ENCODE data around the gene CYB561A3.

The CYB561A3 gene

DNA sequence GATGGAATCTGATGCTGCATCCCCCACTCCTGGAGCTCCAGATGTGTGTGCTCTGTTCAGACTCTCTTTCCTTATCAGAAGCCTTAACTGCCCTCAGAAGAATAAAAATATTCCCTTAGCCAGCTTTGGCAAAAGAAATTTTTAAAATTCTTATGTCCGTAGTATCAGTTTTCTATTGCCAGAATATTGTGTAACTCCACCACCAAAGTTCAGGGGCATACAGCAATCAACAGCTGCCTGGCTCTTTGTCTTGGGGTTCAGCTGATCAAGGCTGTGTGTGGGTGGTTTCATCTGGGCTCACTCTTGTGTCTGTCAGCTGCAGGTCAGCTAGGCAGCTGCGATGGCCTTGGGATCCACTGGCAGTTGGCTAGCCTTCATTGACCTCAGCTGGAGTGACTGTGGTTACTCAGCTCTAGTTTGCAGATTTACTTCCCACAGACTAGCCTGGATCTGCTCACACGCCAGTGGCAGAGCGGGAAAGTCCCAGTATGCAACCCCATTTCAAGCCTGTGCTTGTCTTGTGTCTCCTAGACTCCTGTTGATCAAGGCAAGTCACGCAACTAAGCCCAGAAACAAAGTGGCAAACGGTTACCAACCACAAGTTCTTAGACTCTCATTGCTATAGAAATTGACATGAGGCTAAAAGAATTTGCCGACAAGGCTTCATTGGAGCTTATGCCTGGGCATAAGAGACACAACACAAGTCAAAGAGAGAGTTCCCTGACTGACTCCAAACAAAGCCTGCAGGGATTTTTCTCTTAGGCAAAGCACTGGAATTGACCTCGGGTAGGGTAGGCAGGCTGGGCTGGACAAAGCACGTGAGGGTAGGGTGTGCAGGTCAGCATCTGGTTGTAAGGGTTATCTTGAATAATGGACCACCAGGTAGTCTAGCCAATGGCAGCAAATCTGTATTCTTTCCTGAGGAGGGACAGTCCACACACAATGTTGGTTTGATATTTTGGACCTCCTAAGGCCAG is 8.0 kb upstream of the CYB561A3 start:
- DNase-seq (ENCODE audit: insufficient read length, low spot score) (no peak), FAIRE-seq (no peak)

DNA sequence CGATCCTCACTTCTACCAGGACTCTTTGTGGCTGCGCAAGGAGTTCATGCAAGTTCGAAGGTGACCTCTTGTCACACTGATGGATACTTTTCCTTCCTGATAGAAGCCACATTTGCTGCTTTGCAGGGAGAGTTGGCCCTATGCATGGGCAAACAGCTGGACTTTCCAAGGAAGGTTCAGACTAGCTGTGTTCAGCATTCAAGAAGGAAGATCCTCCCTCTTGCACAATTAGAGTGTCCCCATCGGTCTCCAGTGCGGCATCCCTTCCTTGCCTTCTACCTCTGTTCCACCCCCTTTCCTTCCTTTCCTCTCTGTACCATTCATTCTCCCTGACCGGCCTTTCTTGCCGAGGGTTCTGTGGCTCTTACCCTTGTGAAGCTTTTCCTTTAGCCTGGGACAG is 7.0 kb upstream of the CYB561A3 start:
- FAIRE-seq (no peak), DNase-seq (ENCODE audit: insufficient read length, low spot score) (no peak)

DNA sequence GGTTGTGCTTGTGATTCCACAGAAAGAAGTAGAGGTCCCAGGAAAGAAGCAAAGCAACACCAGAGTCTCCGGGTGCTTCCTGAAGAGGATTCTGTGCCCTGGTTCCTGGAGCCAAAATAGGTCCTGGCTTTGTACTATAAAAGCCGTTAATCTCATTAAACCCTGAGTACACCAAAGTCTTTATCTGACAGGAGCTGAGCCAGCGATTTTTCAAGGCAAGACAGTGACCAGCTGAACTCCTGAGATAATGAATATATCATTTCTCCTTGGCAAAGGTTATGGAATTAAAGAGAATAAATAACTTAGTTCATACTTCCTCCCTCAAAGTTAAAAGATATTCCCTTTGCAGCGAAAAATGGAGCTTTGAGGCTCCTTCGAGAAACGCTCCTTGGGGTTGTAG is 5.7 kb upstream of the CYB561A3 start:
- FAIRE-seq (no peak), DNase-seq (ENCODE audit: insufficient read length, low spot score) (no peak)

DNA sequence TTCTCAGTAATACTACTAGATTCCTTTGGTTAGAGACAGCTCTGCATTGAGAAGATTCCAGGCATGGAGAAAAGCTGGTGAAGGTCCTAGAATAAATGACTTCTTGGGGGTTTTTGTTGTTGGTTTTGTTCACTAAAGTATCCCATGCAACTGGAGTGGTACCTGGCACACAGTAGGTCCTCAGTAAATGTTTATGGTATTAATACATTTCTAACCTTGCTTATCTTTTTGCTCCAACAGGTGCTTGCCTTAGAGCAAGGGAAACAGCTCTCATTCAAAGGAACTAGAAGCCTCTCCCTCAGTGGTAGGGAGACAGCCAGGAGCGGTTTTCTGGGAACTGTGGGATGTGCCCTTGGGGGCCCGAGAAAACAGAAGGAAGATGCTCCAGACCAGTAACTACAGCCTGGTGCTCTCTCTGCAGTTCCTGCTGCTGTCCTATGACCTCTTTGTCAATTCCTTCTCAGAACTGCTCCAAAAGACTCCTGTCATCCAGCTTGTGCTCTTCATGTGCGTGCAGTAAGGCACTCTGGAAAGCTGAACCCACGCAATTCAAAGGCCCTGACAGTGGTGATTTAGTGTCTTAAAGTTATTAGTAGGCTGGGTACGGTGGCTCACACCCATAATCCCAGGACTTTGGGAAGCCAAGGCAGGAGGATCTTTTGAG is 2.5 kb upstream of the CYB561A3 start:
- FAIRE-seq (no peak), DNase-seq (ENCODE audit: insufficient read length, low spot score) (no peak)

DNA sequence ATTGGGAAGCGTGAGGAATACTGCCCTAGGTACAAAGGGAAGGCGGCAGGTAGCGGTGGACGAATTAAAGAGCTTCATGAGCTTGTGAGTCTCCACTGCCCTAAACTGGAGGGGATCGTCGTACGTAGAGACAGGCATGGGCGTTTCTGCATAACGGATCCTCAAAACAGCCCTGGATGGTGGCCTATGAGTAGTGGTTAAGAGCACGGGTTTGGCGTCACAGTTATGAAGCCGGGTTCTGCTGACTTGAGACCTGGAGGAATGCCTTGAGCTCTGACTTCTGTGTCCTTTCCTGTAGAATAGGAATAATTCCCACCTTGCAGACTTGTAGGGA is 827 bp upstream of the CYB561A3 start:
- no peak for FAIRE-seq
- DNase-seq (ENCODE audit: insufficient read length, low spot score) = no peak

DNA sequence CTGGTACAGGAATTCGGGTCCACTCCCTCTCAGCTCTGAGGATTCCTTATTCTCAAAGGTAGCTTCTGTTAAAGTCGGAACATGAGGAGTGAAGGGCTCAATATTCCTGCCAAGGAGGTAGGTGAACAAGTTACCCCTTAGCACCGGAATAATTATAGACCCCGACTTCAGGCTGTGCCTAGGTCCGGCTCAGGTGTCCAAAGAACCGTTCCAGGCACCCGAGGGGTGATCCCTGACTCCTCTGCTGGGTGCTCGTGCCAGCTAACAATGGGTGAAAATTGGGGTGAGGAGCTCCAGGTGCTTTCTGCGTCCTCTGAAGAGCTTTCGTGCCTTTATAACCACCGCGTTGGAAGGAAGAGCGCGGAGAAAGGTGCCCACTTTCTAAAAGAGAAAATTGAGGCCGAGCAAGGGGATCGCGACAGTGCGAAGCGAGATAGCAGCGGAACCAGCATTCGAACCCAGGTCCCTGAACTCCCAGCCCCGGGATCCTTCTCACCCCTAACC is 393 bp downstream of the CYB561A3 start:
- FAIRE-seq (no peak), DNase-seq (ENCODE audit: insufficient read length, low spot score) (no peak)

DNA sequence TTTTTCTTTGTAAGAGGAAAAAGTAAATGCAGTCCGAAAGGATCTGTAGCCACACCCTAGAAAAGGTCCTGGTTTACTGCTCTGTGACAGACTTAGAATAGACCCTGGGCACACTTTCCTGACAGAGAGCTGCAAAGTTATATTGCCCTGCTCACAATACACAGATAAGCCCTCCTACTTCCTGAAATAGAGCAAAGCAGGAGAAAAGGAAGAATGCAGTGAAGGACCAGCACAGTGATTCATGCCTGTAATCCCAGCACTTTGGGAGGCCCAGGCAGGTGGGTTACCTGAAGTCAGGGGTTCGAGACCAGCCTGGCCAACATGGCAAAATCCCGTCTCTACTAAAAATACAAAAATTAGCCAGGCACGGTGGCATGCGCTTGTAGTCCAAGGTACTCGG is 2.2 kb downstream of the CYB561A3 start:
- no peak for DNase-seq (ENCODE audit: insufficient read length, low spot score)
- no peak for FAIRE-seq

DNA sequence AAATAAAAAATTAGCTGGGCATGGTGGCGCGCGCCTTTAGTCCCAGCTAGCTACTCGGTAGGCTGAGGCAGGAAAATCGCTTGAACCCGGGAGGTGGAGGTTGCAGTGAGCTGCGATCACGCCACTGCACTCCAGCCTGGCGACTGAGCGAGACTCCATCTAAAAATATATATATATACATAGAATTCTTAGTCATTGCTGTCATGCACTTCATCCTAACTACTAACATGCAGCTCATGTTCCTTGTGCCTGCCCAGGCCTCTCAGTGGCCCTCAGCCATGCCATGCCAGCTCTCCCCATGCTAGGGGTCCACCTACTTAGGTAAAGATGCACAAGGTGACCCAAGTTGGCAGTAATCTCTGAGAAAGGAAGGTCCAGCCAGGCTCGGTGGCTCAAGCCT is 3.1 kb downstream of the CYB561A3 start:
- FAIRE-seq (no peak), DNase-seq (ENCODE audit: insufficient read length, low spot score) (no peak)

DNA sequence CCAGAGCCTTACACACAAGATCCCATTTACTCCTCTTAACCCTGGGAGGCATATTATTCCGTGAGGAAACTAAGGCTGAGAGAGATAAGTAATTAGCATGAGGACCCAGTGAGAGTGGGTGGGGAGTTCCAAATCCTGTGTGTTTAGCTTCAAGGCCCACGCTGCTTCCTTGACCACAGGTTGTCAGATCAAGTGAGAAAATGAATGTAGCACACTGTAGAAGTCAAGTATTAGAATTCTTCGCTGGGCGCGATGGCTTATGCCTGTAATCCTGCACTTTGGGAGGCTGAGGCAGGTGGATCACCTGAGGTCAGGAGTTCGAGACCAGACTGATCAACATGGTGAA is 3.8 kb downstream of the CYB561A3 start:
- peak; percentile 55 for FAIRE-seq
- no peak for DNase-seq (ENCODE audit: insufficient read length, low spot score)

DNA sequence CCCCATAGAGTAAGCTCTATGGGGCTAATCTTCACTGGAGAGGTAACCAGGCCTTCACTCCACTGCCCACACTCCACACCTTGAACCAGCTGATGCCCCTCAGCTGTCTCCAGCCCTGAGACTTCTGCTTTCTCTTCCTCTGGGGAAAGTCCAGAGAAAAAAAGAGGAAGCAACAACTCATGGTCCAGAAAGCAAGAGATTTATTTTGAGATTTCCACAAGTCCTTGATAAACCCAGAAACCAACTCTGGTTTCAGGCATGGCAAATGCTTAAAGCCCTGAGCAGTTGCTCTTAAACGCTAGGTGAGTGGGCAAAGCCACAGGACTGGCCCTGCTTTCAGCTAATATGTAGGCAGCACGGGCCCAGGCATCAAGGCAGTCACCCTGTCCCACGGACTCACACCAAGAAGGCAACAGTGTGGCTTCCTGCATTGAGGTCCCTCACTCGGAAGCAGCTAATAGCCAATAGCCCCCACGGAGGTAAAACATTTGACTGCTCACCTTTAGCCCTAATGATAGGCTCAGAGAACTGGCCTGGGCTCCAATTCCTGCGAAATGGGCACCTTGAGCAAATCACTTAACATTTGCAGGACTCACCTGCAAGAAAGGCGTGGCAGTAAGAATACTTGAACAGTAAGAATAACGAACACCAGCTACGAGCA is 4.3 kb downstream of the CYB561A3 start:
- DNase-seq (ENCODE audit: insufficient read length, low spot score) = no peak
- FAIRE-seq = peak; percentile 84

DNA sequence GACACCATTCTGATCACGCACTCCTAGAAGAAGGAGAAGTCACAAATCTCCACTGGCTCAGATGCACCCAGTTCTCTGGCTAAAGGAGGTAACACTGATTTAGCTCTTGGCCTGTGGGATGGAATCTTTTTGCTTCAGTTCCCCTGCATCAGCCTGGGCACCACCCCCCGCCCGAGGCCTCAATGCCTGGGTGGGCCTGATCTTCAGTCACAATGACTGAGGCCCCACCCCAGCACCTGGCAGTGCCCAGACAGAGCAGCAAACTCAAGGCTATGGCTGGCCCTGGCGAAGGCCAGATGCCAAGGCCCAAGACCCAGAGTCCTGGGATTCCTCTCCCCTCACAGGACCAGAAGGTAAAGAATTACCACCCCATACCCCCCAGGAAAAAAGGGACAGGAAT is 5.0 kb downstream of the CYB561A3 start:
- FAIRE-seq (no peak), DNase-seq (ENCODE audit: insufficient read length, low spot score) (no peak)

DNA sequence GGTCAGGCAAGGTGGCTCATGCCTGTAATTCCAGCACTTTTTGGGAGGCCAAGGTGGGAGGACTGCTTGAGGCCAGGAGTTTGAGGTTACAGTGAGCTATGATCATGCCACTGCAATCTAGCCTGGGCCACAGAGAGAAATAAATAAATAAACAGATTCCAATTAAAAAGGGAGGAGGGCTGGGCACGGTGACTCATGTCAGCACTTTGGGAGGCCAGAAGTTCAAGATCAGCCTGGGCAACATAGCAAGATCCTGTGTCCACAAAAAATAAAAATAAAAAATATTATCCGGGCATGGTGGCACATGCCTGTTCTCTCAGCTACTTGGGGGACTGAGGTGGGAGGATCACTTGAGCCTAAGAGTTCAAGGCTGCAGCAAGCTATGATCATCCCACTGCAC is 7.5 kb downstream of the CYB561A3 start:
- DNase-seq (ENCODE audit: insufficient read length, low spot score) = no peak
- no peak for FAIRE-seq

DNA sequence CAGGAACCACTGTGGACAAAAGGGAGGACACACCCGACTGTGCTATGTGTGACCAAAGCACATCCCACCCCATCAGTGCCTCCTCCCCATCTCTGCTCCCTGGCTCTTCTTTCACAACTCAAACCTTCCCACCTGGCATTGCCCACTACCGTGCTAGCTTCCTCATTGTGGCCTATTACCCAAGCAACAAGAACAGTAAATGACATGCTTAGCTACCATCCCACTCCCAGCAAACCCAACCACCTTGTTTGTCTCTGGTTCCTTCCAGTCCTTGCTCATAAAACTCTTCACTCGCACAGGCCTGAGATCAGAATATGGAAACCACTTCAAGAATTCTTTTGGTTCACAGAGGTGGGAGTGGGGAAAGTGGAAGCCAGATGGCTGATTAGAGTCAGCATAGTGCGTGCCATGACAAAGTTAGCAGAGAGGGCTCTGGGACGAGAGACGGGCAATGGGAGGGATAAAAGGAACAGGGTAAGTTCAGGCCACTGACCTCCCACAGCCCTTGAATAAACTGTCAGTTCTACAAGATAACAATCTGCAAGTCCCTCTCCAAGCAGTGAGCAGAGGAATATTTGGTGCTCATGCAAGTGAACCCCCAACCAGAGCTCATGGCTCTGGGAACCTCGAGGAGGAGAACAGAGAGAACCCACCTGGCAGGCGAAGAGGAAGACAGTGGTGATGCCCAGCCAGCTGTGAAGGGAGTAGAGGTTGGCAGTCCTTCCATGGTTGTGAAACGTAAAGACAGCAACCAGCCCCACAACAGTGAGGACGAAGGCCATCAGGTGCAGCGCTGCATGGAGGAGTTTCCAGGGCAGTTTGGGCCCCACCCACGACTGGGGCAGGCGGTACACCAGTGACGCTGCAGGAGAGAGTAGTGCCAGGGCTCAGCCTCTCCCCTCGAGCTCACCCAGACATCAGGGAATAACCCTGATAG is 8.3 kb downstream of the CYB561A3 start:
- DNase-seq (ENCODE audit: insufficient read length, low spot score) (no peak), FAIRE-seq (peak; percentile 8)

DNA sequence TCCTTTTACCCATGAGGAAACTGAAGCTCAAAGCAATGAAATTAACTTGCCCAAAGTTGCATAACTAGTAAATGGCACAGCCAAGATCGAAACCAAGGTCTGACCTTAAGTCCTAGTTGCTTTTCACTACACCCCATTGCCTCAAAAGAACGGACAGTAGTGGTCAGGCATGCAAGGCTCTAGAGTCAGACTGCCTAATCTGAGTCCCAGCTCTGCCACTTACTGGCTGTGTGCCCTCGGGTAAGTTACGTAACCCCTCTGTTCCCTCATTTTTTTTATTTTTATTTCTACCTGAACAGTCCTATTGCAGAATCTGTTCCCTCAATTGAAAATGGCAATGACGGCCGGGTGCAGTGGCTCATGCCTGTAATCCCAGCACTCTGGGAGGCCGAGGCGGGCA is 9.6 kb downstream of the CYB561A3 start:
- FAIRE-seq = no peak

DNA sequence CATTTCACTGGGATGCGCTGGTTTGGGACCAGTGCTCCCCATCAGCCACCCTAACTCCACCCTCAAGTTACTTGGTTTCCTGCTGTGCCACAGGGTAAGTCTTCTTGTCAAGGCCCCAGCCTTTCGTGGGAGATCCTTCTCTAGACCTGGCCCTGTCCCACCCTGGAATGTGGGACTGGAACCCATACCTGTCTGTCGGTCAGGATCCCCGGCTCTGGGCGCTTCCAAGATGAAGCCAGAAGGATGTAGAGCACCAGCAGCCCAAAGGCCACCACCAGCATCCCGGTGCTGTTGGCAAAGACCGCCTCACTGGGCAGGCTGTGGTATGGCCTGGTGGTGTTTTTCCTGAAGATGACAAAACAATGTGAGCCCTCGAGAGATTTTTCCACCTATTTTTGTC is 10.9 kb downstream of the CYB561A3 start:
- FAIRE-seq (no peak), DNase-seq (ENCODE audit: insufficient read length, low spot score) (no peak)

More for the DNA sequence above, 9.6 kb downstream of the CYB561A3 start:
- DNase-seq (ENCODE audit: insufficient read length, low spot score) = no peak

DNA sequence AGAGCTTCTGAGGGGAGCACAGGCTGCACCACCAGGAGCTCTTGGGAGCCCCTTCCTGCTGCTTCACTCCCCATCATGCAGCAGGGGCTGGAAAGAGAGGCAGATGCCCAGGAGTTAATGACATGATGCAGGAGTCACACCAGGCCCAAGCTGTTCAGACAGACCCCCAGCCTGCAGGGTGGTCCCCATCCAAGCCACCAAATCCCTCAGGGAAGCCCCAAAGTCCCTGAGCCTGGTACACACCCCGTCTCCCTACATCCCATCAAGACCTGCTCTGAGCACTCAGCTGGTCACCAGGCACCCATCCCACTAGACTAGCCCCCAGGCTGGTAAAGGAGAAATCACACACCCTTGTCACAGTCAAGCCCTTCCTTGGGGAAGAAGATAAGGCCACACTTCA is 11.3 kb downstream of the CYB561A3 start:
- no peak for FAIRE-seq

DNA sequence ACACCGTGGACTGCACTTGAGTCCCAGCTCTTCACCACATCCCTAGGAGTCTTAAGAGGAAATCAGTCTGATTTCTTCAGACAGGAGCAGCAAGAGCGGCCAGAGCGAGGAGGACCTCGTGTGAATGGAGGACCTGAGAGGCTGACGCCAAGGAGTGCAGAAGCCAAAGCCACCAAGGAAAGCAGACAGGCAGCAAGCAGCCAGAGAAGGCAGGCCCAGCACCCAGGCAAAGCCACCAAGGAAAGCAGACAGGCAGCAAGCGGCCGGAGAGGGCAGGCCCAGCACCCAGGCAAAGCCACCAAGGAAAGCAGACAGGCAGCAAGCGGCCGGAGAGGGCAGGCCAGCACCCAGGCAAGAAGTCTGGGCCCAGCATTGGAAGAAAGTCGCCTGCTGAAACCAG is 11.8 kb downstream of the CYB561A3 start:
- DNase-seq (ENCODE audit: insufficient read length, low spot score) = no peak
- no peak for FAIRE-seq

More for the DNA sequence above, 11.3 kb downstream of the CYB561A3 start:
- DNase-seq (ENCODE audit: insufficient read length, low spot score) = no peak

DNA sequence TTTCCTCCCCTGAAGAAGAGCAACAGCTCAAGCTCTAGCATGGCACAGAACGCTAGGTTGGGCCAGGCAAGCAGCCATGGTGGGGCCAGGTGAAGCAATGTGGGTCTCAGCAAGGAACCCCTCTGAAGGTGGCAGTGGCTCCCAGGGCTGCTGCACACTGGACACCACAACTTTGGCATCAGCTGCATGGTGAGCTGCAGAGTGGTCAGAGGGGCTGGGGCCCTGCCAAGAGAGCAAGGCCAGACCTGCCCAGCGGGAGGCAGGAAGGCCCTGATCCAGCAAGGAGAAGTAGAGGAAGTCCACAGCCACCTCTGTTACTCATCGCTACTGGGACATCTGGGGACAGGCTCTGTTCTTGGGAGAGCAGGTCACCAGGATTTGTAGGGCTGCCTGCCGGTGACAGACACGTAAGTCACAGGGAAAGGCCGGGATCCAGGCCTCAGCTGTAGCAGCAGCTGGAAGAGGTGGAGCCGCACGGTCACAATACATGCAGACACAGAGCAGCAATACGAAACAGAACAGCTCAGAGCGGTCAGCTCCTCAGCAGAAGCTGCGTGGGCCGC is 12.4 kb downstream of the CYB561A3 start:
- no peak for FAIRE-seq
- DNase-seq (ENCODE audit: insufficient read length, low spot score) = no peak

DNA sequence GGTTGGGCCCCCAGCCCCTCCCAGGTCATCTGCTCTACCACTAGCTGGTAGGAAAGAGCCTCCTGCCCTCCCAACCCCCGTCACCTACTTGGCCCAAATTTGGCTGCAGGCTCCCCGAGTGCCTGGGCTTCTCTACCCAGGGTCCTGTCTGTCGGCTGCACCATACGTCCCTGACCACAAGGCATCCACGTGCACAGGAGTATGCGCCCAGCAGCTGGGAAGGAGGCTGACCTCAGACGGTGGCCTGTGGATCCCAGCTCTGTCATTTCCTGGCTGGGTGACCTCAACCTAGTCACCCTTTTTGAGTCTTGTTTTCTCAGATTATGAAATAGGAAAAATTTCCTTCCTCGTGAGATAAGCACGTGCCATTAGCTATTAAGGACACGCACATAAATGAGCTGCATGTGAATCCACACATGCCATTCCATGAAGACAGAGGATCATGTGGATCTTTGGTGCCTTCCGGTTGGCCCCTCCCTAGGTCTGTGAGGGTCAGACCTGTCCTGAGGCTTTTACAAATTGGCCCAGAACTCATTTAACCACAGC is 13.7 kb downstream of the CYB561A3 start:
- FAIRE-seq (no peak), DNase-seq (ENCODE audit: insufficient read length, low spot score) (no peak)

Measured in GM19239 (cell line).